GM12892 (cell line): ENCODE results near the gene S100A4.

Source experiments
- POLR2A ChIP-seq: IDR thresholded peaks from 2 replicates; pipeline ENCODE4 v1.6.1; 2011; ENCODE audit warnings: low read depth, low read length, control low read depth
- POLR2AphosphoS5 ChIP-seq: IDR thresholded peaks from 2 replicates; pipeline ENCODE4 v1.6.1; 2011; ENCODE audit warnings: low read depth, low read length, control low read depth
- TAF1 ChIP-seq: IDR thresholded peaks from 2 replicates; pipeline ENCODE4 v1.6.1; 2011; ENCODE audit warnings: low read depth, mild to moderate bottlenecking, control low read depth, low read length, borderline replicate concordance

DNA sequence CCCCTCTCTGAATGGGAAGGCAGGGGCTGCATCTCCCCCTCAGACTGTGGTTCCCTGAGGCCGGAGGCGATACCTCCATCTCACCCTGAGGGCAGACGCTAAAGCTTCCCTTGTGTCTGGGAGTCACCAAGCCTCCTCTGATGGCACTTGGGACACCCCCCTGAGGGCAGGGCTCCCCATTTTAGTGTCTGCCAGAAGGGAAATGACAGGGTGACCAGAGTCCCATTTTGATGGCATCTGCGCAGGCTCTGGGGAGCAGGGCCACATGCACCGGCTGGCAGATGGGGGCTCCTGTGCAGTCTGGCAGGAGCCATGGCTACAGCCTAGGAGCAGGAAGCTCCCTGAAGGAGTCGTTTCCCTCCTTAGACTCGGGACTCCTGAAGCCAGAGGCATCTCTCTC is 18.4 kb upstream of the S100A4 start:
- TF ChIP-seq POLR2AphosphoS5 (no peak), POLR2A (no peak), TAF1 (no peak)
